Activated CD4-positive, alpha-beta T cell treated with anti-CD3 and anti-CD28 coated beads, Interleukin-2, amount 10 ng/mL, durations not matched to agents 24 days and 14 days (primary cell): ENCODE results near the gene ICOS. TPM values are rescaled to one million over a fixed set of nuclear protein-coding genes. Genes with fewer than 3 reads are reported as not detected.
A peak's percentile ranks its signal among the peaks of the same experiment; 100 is the strongest.

Experiments used
- DNase-seq: peaks from one replicate; pipeline ENCODE4 v3.0.0; 2022
- H3K27ac Mint-ChIP-seq: one replicate; pipeline ENCODE4 v1.8.0; 2022; ENCODE audit warnings: mild to moderate bottlenecking, mixed read lengths
- H3K27me3 Mint-ChIP-seq: one replicate; pipeline ENCODE4 v1.8.0; 2022; ENCODE audit warnings: mixed read lengths
- H3K36me3 Mint-ChIP-seq: one replicate; pipeline ENCODE4 v1.8.0; 2022; ENCODE audit warnings: low read depth, mild to moderate bottlenecking, mixed read lengths
- H3K4me1 Mint-ChIP-seq: one replicate; pipeline ENCODE4 v1.8.0; 2021; ENCODE audit warnings: mixed read lengths
- H3K4me3 Mint-ChIP-seq: one replicate; pipeline ENCODE4 v1.8.0; 2022; ENCODE audit warnings: mild to moderate bottlenecking, moderate library complexity, mixed read lengths
- H3K9me3 Mint-ChIP-seq: one replicate; pipeline ENCODE4 v1.8.0; 2021; ENCODE audit warnings: mixed read lengths
- intact Hi-C: fragments of 100-400 bp; cut with micrococcal nuclease; formaldehyde crosslinking; loops from one replicate; pipeline ENCODE4 v1.15.1; 2023
- total RNA-seq: library from RNA; stranded (reverse); gene quantifications from 2 replicates; pipeline ENCODE4 v1.2.3, GENCODE V29; 2022

ICOS gene
- total RNA-seq, result 111 and 114 TPM in 2 replicates

DNA sequence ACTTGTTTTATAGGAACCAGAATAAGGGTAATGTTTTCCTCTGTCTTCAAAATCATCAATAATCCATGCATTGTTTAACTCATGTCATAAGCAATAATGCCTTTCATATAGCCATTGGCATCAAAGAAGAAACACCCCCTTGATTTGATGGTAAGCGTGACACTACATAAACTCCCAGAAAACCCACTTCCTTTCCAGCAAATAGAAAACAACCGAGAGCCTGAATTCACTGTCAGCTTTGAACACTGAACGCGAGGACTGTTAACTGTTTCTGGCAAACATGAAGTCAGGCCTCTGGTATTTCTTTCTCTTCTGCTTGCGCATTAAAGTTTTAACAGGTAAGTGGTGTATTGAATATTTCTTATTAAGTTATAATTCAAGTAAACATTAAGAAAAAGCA lies at the start of gene ICOS:
Gene ICOS, plus strand, starts transcription at position 229 of the 400 bp plus-strand sequence. Its CDS starts 52 bp downstream, at position 281.
- DNase-seq, result peak; percentile 91
- intact Hi-C loops, result loop anchor here (2.0 to 10.0 kb wide), 4 partner anchors 14 to 1768 kb away; partner anchors contain the start of gene FAM117B
- no peaks in the 10 kb centered on the region for H3K27me3 Mint-ChIP-seq
- peak within 1 kb of the TSS; percentile 92 for H3K27ac Mint-ChIP-seq
- H3K36me3 Mint-ChIP-seq, result peaks cover 51% of the 10 kb centered on the region
- peak within 1 kb of the TSS; percentile 93 for H3K4me3 Mint-ChIP-seq
- peaks cover 5% of the 10 kb centered on the region for H3K9me3 Mint-ChIP-seq
- peaks cover 40% of the 10 kb centered on the region for H3K4me1 Mint-ChIP-seq

DNA sequence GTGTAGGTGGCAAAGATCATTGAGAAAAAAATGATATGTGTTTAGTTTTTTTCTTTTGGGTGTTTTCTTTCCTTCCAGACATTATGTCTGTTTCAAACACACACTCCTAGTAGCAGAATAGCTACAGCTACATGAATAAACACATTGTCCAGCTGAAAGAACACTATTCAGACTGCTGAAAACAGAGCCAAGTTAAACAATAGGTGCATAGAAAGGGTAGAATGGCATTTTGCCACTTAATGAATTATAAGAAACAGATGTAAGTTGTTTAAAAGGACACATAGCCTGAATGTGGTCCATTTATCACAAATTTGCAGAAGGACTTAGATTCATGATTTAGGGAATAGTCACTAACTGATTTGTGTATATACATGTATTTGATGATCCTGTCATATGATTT lies 48.9 kb upstream of the ICOS start:
- Mint-ChIP-seq H3K9me3 (peaks cover 12% of the 10 kb centered on the region), H3K4me3 (no peak overlapping the region), H3K4me1 (peaks cover 51% of the 10 kb centered on the region), H3K27ac (no peak overlapping the region), H3K36me3 (peaks cover 3% of the 10 kb centered on the region), H3K27me3 (no peaks in the 10 kb centered on the region)
- no peak for DNase-seq
- intact Hi-C loops, result loop anchor here (1.0 to 2.0 kb wide), 2 partner anchors 34 to 109 kb away; no protein-coding TSS in a partner anchor

DNA sequence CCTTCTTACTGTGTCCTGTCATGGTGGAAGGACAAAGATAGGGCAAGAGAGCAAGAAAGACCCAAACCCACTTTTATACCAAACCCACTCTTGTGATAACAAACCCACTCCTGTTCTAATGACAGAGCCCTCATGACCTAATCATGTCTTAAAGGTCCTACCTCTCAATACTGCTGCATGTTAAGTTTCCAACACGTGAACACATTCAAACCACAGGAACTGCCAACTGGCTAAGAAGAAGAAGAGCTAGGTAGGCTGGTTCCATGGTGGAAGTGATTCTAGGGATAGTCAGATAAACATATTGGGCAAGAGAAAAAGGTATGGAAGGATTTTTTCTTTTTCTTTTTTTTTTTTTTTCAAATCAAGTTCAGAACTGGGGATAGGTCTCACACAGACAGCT lies 47.0 kb upstream of the ICOS start:
- no peak for DNase-seq
- Mint-ChIP-seq H3K9me3 (peaks cover 12% of the 10 kb centered on the region), H3K4me1 (peaks cover 64% of the 10 kb centered on the region), H3K36me3 (peaks cover 3% of the 10 kb centered on the region), H3K4me3 (no peak overlapping the region), H3K27ac (peak overlapping the region; percentile 45), H3K27me3 (no peaks in the 10 kb centered on the region)
- intact Hi-C loops, result no loop called here

GRCh38 chr2:203889944-203890343 lies 46.6 kb upstream of the ICOS start:
- peaks cover 3% of the 10 kb centered on the region for H3K36me3 Mint-ChIP-seq
- intact Hi-C loops, result loop anchor here (2.0 to 10.0 kb wide), 4 partner anchors 19 to 315 kb away; partner anchors contain the start of gene CD28
- peaks cover 68% of the 10 kb centered on the region for H3K4me1 Mint-ChIP-seq
- peaks cover 12% of the 10 kb centered on the region for H3K9me3 Mint-ChIP-seq
- H3K4me3 Mint-ChIP-seq, result no peak overlapping the region
- H3K27ac Mint-ChIP-seq, result peak overlapping the region; percentile 78
- DNase-seq, result no peak
- H3K27me3 Mint-ChIP-seq, result no peaks in the 10 kb centered on the region

DNA sequence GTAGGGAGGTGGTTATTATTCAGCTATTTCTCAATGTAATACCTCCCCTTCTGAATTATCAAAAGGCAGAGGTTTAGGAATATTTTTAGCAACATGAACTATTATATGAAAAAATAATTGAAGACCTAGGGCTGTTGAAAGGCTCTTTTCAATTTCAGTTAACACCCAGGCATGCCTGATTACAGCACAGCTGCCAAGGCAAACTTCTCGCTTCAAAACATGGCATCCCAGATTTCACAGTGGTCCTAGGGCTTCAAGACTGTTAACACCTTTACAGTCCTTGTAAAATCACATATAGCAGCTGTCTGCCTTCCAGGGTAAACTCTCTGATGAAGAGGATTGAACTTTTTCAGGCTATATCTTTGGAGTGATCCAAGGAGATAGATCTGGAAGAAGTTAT lies 45.8 kb upstream of the ICOS start:
- Mint-ChIP-seq H3K27ac (peak overlapping the region; percentile 78), H3K4me1 (peaks cover 64% of the 10 kb centered on the region), H3K27me3 (no peaks in the 10 kb centered on the region), H3K4me3 (peak overlapping the region; percentile 46), H3K9me3 (peaks cover 12% of the 10 kb centered on the region), H3K36me3 (peaks cover 3% of the 10 kb centered on the region)
- no peak for DNase-seq
- intact Hi-C loops, result loop anchor here (1.0 to 10.0 kb wide), 8 partner anchors 18 to 316 kb away; partner anchors contain the start of gene CD28

- intact Hi-C loops, result loop anchor here (1.0 to 10.0 kb wide), 8 partner anchors 17 to 317 kb away; partner anchors contain the start of gene CD28
- peak; percentile 89 for DNase-seq
- H3K9me3 Mint-ChIP-seq, result peaks cover 7% of the 10 kb centered on the region
- H3K27me3 Mint-ChIP-seq, result no peaks in the 10 kb centered on the region
- peak overlapping the region; percentile 78 for H3K27ac Mint-ChIP-seq
- peak overlapping the region; percentile 18 for H3K4me3 Mint-ChIP-seq
- H3K4me1 Mint-ChIP-seq, result peaks cover 60% of the 10 kb centered on the region
- peaks cover 2% of the 10 kb centered on the region for H3K36me3 Mint-ChIP-seq
Observed at GRCh38 chr2:203891474-203891873, 45.1 kb upstream of the ICOS start.

DNA sequence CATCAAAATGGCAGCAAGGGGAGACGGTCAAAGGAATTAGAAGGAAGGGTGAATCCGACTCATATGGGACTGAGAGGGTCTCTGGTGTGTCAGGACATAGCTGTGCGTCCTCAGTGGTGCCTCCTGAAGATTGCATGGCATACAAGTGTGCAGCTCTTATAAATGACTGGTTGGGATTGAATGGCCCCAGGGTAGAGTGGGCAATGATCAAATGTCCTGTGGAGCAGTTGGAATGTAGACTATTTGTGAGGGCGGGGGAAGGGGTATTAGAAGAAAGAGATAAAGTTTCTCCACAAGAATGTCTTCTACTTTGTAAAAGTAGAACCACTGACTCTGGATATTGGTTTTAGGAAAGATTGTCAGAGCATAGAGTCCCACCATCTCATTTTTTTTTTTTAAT lies 44.4 kb upstream of the ICOS start:
- Mint-ChIP-seq H3K27me3 (no peaks in the 10 kb centered on the region), H3K9me3 (peaks cover 5% of the 10 kb centered on the region), H3K4me3 (no peak overlapping the region), H3K4me1 (peaks cover 58% of the 10 kb centered on the region), H3K36me3 (peaks cover 2% of the 10 kb centered on the region), H3K27ac (peak overlapping the region; percentile 78)
- no peak for DNase-seq
- intact Hi-C loops, result loop anchor here (5.0 to 10.0 kb wide), 2 partner anchors 185 to 317 kb away; partner anchors contain the start of gene CD28

DNA sequence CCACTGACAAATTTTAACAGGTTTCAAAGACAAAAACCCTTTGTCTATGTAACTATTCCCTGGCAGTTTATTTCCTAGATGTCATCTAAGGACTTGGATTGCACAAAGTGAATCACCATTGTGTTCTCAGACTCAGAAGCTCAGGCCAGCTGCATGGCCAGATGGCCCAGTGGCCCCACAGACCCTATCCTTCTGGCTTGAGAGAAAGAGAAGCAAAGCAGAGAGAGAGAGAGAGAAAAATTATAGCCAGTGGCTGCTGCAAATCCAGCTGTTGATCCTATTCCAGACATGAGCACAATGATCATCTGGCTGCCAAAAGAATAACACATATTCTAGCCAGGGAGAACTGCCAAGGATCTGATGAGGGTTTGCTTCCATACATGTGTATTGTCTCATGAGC lies 43.2 kb upstream of the ICOS start:
- no peak for DNase-seq
- Mint-ChIP-seq H3K4me1 (peaks cover 65% of the 10 kb centered on the region), H3K27me3 (no peaks in the 10 kb centered on the region), H3K36me3 (peaks cover 2% of the 10 kb centered on the region), H3K4me3 (peak overlapping the region; percentile 21), H3K9me3 (peaks cover 2% of the 10 kb centered on the region), H3K27ac (peak overlapping the region; percentile 62)
- intact Hi-C loops, result loop anchor here (5.0 to 10.0 kb wide), 2 partner anchors 186 to 319 kb away; partner anchors contain the start of gene CD28

DNA sequence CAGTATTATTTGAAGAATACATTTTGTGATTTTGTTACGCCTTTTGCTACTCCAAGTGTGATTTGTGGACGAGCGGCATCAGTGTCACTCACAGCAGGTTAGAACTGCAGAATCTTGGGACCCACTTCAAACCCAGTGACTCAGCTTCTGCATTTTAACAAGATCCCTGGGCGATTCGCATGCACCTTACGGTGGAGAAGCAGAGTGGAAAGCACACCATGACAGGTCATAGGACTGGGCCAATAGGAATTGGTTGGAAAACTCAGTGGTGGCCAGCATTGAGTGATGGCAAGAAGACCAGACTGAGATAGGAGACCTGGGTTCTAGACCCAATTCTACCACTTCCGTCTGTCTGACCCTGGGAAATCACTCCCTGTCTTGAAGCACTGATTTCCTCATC lies 42.7 kb upstream of the ICOS start:
- intact Hi-C loops, result loop anchor here (1.0 to 10.0 kb wide), 3 partner anchors 15 to 319 kb away; partner anchors contain the start of gene CD28
- Mint-ChIP-seq H3K27ac (peak overlapping the region; percentile 86), H3K27me3 (no peaks in the 10 kb centered on the region), H3K4me3 (peak overlapping the region; percentile 32), H3K36me3 (peaks cover 2% of the 10 kb centered on the region), H3K9me3 (no peaks in the 10 kb centered on the region), H3K4me1 (peaks cover 69% of the 10 kb centered on the region)
- no peak for DNase-seq

GRCh38 chr2:203894262-203894661 lies 42.3 kb upstream of the ICOS start:
- Mint-ChIP-seq H3K27ac (peak overlapping the region; percentile 86), H3K36me3 (peaks cover 2% of the 10 kb centered on the region), H3K4me1 (peaks cover 71% of the 10 kb centered on the region), H3K4me3 (peak overlapping the region; percentile 32), H3K9me3 (no peaks in the 10 kb centered on the region), H3K27me3 (no peaks in the 10 kb centered on the region)
- intact Hi-C loops, result loop anchor here (1.0 to 10.0 kb wide), 3 partner anchors 15 to 319 kb away; partner anchors contain the start of gene CD28
- DNase-seq, result peak; percentile 72

GRCh38 chr2:203897544-203897943 lies 39.0 kb upstream of the ICOS start:
- no peaks in the 10 kb centered on the region for H3K27me3 Mint-ChIP-seq
- no peak for DNase-seq
- H3K4me3 Mint-ChIP-seq, result no peak overlapping the region
- H3K9me3 Mint-ChIP-seq, result peaks cover 15% of the 10 kb centered on the region
- H3K27ac Mint-ChIP-seq, result peak overlapping the region; percentile 27
- peaks cover 46% of the 10 kb centered on the region for H3K4me1 Mint-ChIP-seq
- H3K36me3 Mint-ChIP-seq, result peaks cover 11% of the 10 kb centered on the region
- intact Hi-C loops, result loop anchor here (10.0 kb wide), 1 partner anchor 323 kb away; no protein-coding TSS in a partner anchor

DNA sequence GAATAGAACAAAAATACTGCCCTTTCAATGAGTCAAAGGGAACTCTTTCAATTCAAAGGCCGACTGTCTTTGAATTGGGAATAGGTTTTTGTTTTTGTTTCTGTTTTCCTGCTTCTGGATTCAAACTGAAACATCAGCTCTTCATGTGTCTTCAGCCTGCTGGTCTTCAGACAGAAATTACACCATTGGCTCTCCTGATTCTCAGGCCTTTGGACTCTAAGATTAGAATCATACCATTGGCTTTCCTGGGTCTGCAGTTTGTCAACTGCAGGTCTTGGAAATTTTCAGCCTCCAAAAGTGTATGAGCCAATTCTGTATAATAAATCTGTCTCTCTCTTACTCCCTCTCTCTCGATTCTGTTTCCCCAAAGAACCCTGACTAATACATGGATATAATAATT lies 37.9 kb upstream of the ICOS start:
- intact Hi-C loops, result loop anchor here (10.0 kb wide), 1 partner anchor 324 kb away; no protein-coding TSS in a partner anchor
- Mint-ChIP-seq H3K4me3 (no peak overlapping the region), H3K27me3 (no peaks in the 10 kb centered on the region), H3K4me1 (peaks cover 41% of the 10 kb centered on the region), H3K27ac (no peak overlapping the region), H3K9me3 (peaks cover 15% of the 10 kb centered on the region), H3K36me3 (peaks cover 11% of the 10 kb centered on the region)
- no peak for DNase-seq

DNA sequence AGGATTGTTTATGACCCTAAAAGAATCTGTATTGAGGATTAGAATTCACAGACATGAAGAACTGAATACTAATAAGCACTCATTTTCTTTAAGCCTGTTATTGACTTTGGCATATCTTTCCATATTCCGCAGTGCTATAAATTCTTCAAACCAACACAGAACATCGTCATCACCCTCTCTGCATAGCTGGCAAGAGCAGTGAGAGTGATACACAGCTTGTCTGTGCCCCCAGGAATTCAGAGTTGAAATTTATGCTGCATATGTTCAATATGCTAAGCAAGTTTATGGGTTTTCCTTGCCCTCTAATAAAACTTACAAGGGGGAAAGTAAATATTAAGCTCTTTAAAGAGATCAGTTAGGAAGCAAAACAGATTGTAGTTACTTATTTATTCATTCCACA lies 36.3 kb upstream of the ICOS start:
- no peak overlapping the region for H3K27ac Mint-ChIP-seq
- H3K27me3 Mint-ChIP-seq, result no peaks in the 10 kb centered on the region
- intact Hi-C loops, result no loop called here
- peaks cover 18% of the 10 kb centered on the region for H3K9me3 Mint-ChIP-seq
- peaks cover 14% of the 10 kb centered on the region for H3K36me3 Mint-ChIP-seq
- H3K4me3 Mint-ChIP-seq, result no peak overlapping the region
- peaks cover 28% of the 10 kb centered on the region for H3K4me1 Mint-ChIP-seq
- DNase-seq, result no peak

DNA sequence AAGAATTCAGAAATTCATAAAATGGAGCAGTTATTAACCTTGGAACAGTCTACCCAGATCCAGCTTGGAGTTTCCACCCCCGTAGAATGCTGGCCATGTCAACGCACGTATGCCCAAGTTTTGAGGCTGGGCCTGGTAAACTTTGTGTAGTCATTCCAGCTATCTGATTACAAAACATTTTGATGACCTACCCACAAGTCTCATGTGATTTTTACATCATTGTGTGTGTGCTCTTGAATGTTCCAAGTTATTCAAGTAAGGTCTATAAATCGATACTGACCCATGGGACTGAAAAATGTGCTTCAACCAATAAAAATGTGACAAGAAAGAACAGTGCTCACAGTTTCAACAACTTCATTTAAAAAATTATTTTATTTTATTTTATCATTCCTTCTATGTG lies 32.5 kb upstream of the ICOS start:
- no peak for DNase-seq
- peaks cover 14% of the 10 kb centered on the region for H3K36me3 Mint-ChIP-seq
- intact Hi-C loops, result no loop called here

More for the DNA sequence above, 32.5 kb upstream of the ICOS start:
- H3K27me3 Mint-ChIP-seq, result no peaks in the 10 kb centered on the region
- no peak overlapping the region for H3K4me3 Mint-ChIP-seq
- peaks cover 18% of the 10 kb centered on the region for H3K9me3 Mint-ChIP-seq
- H3K4me1 Mint-ChIP-seq, result peaks cover 10% of the 10 kb centered on the region
- no peak overlapping the region for H3K27ac Mint-ChIP-seq
